Gastrocnemius medialis (tissue), 4 donors: Measurements from ENCODE around the gene CELA1. TPM values are rescaled to one million over a fixed set of nuclear protein-coding genes. Genes with fewer than 3 reads are reported as not detected.
A peak's percentile ranks its signal among the peaks of the same experiment; 100 is the strongest.

Experiments
- ATAC-seq, 2 donors: fragments of 150-250 bp; one replicate each; pipeline ENCODE4 v1.9.1; 2016
- DNase-seq, 2 donors: peaks; one replicate each; pipeline ENCODE4 v3.0.0-alpha.2; 2019
- H3K27ac ChIP-seq, 4 donors: fragments of 200-600 bp; sonication (generic); 1 replicate in 1 of 4; 2 replicates in 3 of 4; pipeline ENCODE4 v1.5.1; 2016 to 2018; ENCODE audit warnings: mild to moderate bottlenecking in 2 of 4, moderate library complexity in 1 of 4
- H3K27me3 ChIP-seq, 3 donors: fragments of 200-600 bp; sonication (generic) in 2 of 3; 1 replicate in 1 of 3; 2 replicates in 2 of 3; pipeline versions ENCODE4 v1.5.1 to v1.6.0; 2016 to 2019; ENCODE audit warnings: mild to moderate bottlenecking in 1 of 3, moderate library complexity in 1 of 3
- H3K36me3 ChIP-seq, 2 donors: fragments of 200-600 bp; sonication (generic) in 1 of 2; one replicate each; pipeline ENCODE4 v1.5.1; 2017 to 2018
- H3K4me1 ChIP-seq, 2 donors: fragments of 200-600 bp; sonication (generic) in 1 of 2; one replicate each; pipeline ENCODE4 v1.5.1; 2016 to 2017; ENCODE audit warnings: mild to moderate bottlenecking in 2 of 2
- H3K4me3 ChIP-seq, 4 donors: fragments of 200-600 bp; sonication (generic) in 3 of 4; 1 replicate in 1 of 4; 2 replicates in 3 of 4; pipeline ENCODE4 v1.5.1; 2016 to 2019; ENCODE audit warnings: mild to moderate bottlenecking in 2 of 4
- H3K9me3 ChIP-seq, 3 donors: fragments of 200-600 bp; sonication (generic) in 2 of 3; 1 replicate in 1 of 3; 2 replicates in 2 of 3; pipeline ENCODE4 v1.5.1; 2016 to 2019
- POLR2A ChIP-seq, 2 donors: fragments of 450-650 bp; IDR thresholded peaks; one replicate each; pipeline ENCODE4 v1.6.1; 2017; ENCODE audit warnings: antibody characterized with exemption in 2 of 2, mild to moderate bottlenecking in 2 of 2, moderate library complexity in 2 of 2
- in situ Hi-C, 4 donors: fragments of 200-750 bp; cut with MboI; loops; one replicate each; pipeline versions ENCODE4 v1.15.0 to v1.8.0; 2017; ENCODE audit warnings: low sequenced_read_pairs in 4 of 4
- intact Hi-C: fragments of 100-400 bp; cut with DNase I; formaldehyde crosslinking; loops from one replicate; pipeline ENCODE4 v1.15.1; 2023; ENCODE audit warnings: low total_unique reads
- total RNA-seq, 4 donors: library from RNA; depleted of rRNA; stranded (reverse); fragments of >200 nt; gene quantifications; one replicate each; pipeline versions ENCODE4 v1.1.0 to v1.2.3, GENCODE V29; 2016
- TF ChIP-seq, protein P1 (sequence below), 5 experiments: fragments of 450-650 bp in 3 of 5; fragments of 200-600 bp in 2 of 5; sonication (generic) in 2 of 5; IDR thresholded peaks in 4 of 5; conservative IDR thresholded peaks in 1 of 5; 1 replicate in 4 of 5; 2 replicates in 1 of 5; pipeline ENCODE4 v1.5.1; 2016 to 2019; ENCODE audit warnings: antibody characterized with exemption in 5 of 5, mild to moderate bottlenecking in 3 of 5, moderate library complexity in 3 of 5

CELA1 gene
- total RNA-seq, 4 donors from 2014 or later: not detected

DNA sequence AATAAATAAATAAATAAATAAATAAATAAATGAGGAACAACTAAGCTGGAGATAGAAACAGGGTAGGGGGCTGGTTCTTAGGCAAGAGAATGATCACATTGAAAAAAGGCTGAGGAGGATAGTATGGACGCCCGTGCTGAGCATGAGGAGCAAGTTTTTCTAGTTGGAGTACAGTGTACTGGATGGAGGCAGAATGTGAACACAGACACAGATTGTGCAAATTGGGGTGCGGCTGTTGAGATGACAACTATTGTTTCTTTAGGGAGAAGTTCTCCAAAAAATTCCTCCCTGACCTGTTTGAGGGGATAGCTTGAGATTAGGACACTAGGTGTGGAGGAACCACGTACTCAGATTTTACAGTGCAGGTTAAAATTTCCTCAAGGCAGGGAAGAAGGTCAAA, 21.5 kb downstream of the CELA1 start:
- intact Hi-C loops: no loop called here
- no peak for ATAC-seq
- Histone ChIP-seq H3K4me1 (peaks cover 0 to 5% of the 10 kb centered on the region in 2 donors), H3K27me3 (no peaks in the 10 kb centered on the region), H3K27ac (no peak overlapping the region), H3K9me3 (no peaks in the 10 kb centered on the region), H3K36me3 (no peaks in the 10 kb centered on the region), H3K4me3 (no peak overlapping the region)
- no peak for DNase-seq
- TF ChIP-seq, protein P1, sequence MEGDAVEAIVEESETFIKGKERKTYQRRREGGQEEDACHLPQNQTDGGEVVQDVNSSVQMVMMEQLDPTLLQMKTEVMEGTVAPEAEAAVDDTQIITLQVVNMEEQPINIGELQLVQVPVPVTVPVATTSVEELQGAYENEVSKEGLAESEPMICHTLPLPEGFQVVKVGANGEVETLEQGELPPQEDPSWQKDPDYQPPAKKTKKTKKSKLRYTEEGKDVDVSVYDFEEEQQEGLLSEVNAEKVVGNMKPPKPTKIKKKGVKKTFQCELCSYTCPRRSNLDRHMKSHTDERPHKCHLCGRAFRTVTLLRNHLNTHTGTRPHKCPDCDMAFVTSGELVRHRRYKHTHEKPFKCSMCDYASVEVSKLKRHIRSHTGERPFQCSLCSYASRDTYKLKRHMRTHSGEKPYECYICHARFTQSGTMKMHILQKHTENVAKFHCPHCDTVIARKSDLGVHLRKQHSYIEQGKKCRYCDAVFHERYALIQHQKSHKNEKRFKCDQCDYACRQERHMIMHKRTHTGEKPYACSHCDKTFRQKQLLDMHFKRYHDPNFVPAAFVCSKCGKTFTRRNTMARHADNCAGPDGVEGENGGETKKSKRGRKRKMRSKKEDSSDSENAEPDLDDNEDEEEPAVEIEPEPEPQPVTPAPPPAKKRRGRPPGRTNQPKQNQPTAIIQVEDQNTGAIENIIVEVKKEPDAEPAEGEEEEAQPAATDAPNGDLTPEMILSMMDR (IDR thresholded peaks at IDR 0.05 in 4 of 5, conservative IDR thresholded peaks at IDR 0.05 in 1 of 5): no peak
- in situ Hi-C loops: loop anchor here in 2 of 4 donors (25.0 kb wide), 2 partner anchors 488 to 513 kb away; partner anchors contain the start of gene TMPRSS12 (in 1 of the 2)

DNA sequence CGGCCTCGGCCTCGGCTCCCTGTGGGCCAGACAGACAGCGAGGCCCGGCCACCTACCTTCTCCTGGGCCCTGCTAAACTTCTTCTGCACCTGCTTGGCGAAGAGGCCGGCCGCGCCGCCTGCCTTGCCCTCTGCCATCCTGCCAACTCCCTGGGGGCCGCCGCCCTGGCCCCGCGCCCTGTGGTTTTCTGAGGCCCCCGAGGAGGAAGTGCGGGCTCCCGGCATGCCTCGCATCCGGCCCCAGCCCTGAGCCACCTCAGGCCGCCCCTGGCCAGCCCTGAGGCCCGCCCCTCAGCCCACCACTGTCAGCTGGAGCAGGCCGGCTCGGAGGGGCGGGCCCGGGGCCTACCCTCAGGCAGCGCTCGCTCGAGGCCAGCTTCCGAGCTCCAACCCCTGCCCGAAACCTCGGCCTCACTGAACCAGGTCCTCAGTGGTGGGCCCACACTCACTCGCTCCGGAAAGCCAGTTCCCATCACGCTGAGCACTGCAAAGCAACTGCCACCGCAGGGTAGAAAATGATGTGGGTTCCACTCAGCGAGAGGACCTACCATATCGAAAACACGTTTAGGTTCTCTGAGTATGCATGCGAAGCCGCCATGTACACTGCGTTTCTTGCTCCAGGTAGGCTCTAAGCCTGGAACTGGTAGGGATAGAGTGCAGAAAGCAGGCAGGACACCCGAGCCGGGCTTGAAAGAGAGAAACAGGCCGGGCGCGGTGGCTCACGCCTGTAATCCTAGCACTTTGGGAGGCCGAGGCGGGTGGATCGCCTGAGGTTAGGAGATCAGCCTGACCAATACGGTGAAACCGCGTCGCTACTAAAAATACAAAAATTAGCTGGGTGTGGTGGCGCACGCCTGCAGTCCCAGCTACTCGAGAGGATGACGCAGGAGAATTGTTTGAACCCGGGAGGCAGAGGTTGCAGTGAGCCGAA, 22.2 kb downstream of the CELA1 start, which contains the start of gene BIN2:
Gene BIN2 (minus strand): TSS at position 209 of the 930 bp plus-strand sequence. CDS start 72 bp downstream, at position 137.
- in situ Hi-C loops: no loop called here

DNA sequence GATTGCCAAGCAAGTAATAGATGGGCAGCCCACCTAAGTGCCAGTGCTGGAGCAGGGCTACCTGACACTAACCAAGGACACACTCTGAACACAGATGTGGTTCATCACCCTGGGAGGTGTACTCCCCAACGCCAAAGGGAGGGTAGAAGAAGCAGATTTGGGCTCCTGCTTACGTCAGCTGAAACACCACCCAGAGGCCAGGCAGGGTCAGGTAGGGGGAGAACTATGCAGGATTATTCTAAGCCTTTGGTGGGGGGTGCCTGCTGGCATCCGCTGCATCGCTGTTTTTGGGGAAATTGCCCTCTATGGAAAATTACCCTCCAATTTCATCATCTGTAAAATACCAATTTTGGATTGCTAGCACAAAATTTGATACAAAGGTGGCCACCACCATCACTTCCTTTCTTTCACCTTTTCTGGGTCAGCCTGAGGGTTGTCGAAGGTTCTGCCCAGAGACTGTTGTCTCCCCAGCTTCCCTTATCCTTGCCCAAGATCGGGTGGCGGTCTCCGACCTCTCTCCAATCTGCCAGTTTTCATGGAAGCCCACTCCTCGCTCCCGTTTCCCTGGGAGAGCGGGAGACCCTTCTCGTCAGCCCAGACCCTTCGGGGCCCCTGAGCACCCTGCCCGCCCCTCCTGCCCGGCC, 23.0 kb downstream of the CELA1 start:
- intact Hi-C loops: no loop called here
- ATAC-seq (no peak), DNase-seq (no peak)
- no peaks in the 10 kb centered on the region for H3K9me3 ChIP-seq
- no peak overlapping the region for H3K27ac ChIP-seq
- H3K27me3 ChIP-seq: no peaks in the 10 kb centered on the region
- in situ Hi-C loops: no loop called here
- TF ChIP-seq, protein P1 (IDR thresholded peaks at IDR 0.05 in 4 of 5, conservative IDR thresholded peaks at IDR 0.05 in 1 of 5): no peak
- no peak for TF ChIP-seq POLR2A (IDR thresholded peaks at IDR 0.05)
- H3K36me3 ChIP-seq: no peaks in the 10 kb centered on the region
- peaks cover 0 to 5% of the 10 kb centered on the region in 2 donors for H3K4me1 ChIP-seq
- peak overlapping the region in 2 of 4 donors; percentile 20 to 37 for H3K4me3 ChIP-seq

More for the DNA sequence above, 22.2 kb downstream of the CELA1 start, which contains the start of gene BIN2:
- Histone ChIP-seq H3K36me3 (no peaks in the 10 kb centered on the region), H3K27ac (no peak within 1 kb of the TSS), H3K27me3 (no peaks in the 10 kb centered on the region), H3K9me3 (no peaks in the 10 kb centered on the region), H3K4me1 (peaks cover 0 to 5% of the 10 kb centered on the region in 2 donors), H3K4me3 (peak within 1 kb of the TSS in 2 of 4 donors; percentile 20 to 37)
- TF ChIP-seq, protein P1 (IDR thresholded peaks at IDR 0.05 in 4 of 5, conservative IDR thresholded peaks at IDR 0.05 in 1 of 5): no peak
- no peak for TF ChIP-seq POLR2A (IDR thresholded peaks at IDR 0.05)
- intact Hi-C loops: no loop called here
- DNase-seq: peak in 1 of 2 donors; percentile 13
- ATAC-seq: no peak

DNA sequence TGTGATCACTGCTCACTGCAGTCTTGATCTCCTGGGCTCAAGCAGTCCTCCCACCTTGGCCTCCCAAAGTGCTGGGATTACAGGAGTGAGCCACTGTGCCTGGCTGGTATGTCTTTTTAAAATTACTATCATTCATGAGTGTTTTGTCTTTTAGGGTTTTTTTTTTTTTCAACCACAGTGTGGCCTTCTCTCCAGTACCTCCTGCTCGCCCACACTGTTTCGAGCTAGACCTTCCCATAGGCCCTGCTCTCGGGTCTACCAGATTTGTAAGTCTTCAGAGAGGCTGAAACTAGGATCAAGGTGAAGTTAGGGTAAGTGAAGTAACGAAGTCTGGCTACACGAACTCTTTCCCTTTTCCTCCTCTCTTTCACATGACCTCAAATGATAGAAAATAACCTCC, 24.0 kb downstream of the CELA1 start:
- peaks cover 0 to 5% of the 10 kb centered on the region in 2 donors for H3K4me1 ChIP-seq
- TF ChIP-seq POLR2A (IDR thresholded peaks at IDR 0.05): no peak
- TF ChIP-seq, protein P1 (IDR thresholded peaks at IDR 0.05 in 4 of 5, conservative IDR thresholded peaks at IDR 0.05 in 1 of 5): no peak
- H3K36me3 ChIP-seq: no peaks in the 10 kb centered on the region
- no peak for ATAC-seq
- no peak for DNase-seq
- intact Hi-C loops: no loop called here
- H3K4me3 ChIP-seq: no peak overlapping the region
- no peaks in the 10 kb centered on the region for H3K27me3 ChIP-seq
- in situ Hi-C loops: no loop called here
- H3K9me3 ChIP-seq: no peaks in the 10 kb centered on the region
- no peak overlapping the region for H3K27ac ChIP-seq
